SK-MEL-5 (cell line): ENCODE results near the gene YEATS2. TPM values are rescaled to one million over a fixed set of nuclear protein-coding genes. Genes with fewer than 3 reads are reported as not detected.

ENCODE experiments used
- DNase-seq: peaks from one replicate; pipeline ENCODE4 v3.0.0-alpha.2; 2016; ENCODE audit warnings: low read depth, low spot score
- in situ Hi-C: cut with HindIII; loops from 2 replicates; pipeline ENCODE4 v1.10.0; 2016; ENCODE audit warnings: low sequenced_read_pairs, high pct_unique_total_duplicates, low pct_unique_long_range_greater_than_20kb
- total RNA-seq: library from RNA; depleted of rRNA; stranded (reverse); fragments of >200 nt; shearing (Covaris generic); gene quantifications from 2 replicates; pipeline ENCODE4 v1.2.3, GENCODE V29; 2014

Gene YEATS2
- total RNA-seq, 1 experiment from 2014 or later, result 30.7 TPM

GRCh38 chr3:183794452-183794851, 96.9 kb downstream of the YEATS2 start:
- no peak for DNase-seq
- in situ Hi-C loops, result no loop called here

GRCh38 chr3:183796372-183796771, 98.8 kb downstream of the YEATS2 start:
- DNase-seq, result no peak
- in situ Hi-C loops, result no loop called here

- DNase-seq, result no peak
- in situ Hi-C loops, result no loop called here
These were observed 100.4 kb downstream of the YEATS2 start for GRCh38 chr3:183797996-183798395.

- DNase-seq, result no peak
- in situ Hi-C loops, result no loop called here
These were observed 101.9 kb downstream of the YEATS2 start for GRCh38 chr3:183799461-183799860.

GRCh38 chr3:183800243-183800863, 102.8 kb downstream of the YEATS2 start:
- DNase-seq, result peak; percentile 46
- in situ Hi-C loops, result no loop called here

GRCh38 chr3:183801601-183802000, 104.0 kb downstream of the YEATS2 start:
- in situ Hi-C loops, result no loop called here
- DNase-seq, result no peak

GRCh38 chr3:183802989-183803388, 105.4 kb downstream of the YEATS2 start:
- in situ Hi-C loops, result no loop called here
- no peak for DNase-seq

GRCh38 chr3:183807209-183807728, 109.7 kb downstream of the YEATS2 start:
- no peak for DNase-seq
- in situ Hi-C loops, result no loop called here

- in situ Hi-C loops, result no loop called here
- DNase-seq, result no peak
These were observed 110.3 kb downstream of the YEATS2 start for GRCh38 chr3:183807881-183808280.

GRCh38 chr3:183808355-183808754, 110.8 kb downstream of the YEATS2 start:
- in situ Hi-C loops, result no loop called here
- DNase-seq, result no peak

GRCh38 chr3:183809270-183809669, 111.7 kb downstream of the YEATS2 start:
- DNase-seq, result no peak
- in situ Hi-C loops, result no loop called here

- in situ Hi-C loops, result no loop called here
- no peak for DNase-seq
These were observed 113.3 kb downstream of the YEATS2 start for GRCh38 chr3:183810643-183811594.

GRCh38 chr3:183811638-183812037, 114.0 kb downstream of the YEATS2 start:
- in situ Hi-C loops, result no loop called here
- DNase-seq, result no peak

GRCh38 chr3:183812761-183813445, 115.3 kb downstream of the YEATS2 start:
- in situ Hi-C loops, result no loop called here
- no peak for DNase-seq

GRCh38 chr3:183814240-183814639, 116.6 kb downstream of the YEATS2 start:
- DNase-seq, result no peak
- in situ Hi-C loops, result no loop called here

GRCh38 chr3:183815563-183815940, 118.0 kb downstream of the YEATS2 start:
- DNase-seq, result no peak
- in situ Hi-C loops, result no loop called here

GRCh38 chr3:183815951-183816475, 118.4 kb downstream of the YEATS2 start:
- in situ Hi-C loops, result no loop called here
- no peak for DNase-seq
